ENCODE measurements around the gene KRTAP10-10.

DNA sequence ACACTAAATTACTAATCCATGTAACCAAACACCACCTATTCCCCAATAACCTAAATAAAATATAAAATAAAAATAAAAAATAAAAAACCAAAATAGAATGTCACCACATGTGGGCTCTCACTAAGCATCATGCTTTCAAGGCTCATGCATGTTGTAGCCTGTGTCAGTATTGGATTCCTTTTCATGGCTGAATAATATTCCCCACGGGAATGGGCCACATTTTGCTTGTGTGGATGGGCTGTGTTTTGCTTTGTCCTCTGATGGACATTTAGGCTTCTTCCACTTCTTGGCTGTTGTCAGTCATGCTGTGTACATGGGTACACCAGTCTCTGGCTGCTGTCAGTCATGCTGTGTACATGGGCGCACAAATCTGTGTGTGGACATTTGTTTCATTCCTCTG, 48.1 kb upstream of the KRTAP10-10 start:
- TF ChIP-seq ZNF274 (IDR thresholded peaks at IDR 0.05; ENCODE audit: low read depth, low read length) (no peak), YY1 (IDR thresholded peaks at IDR 0.05; ENCODE audit: insufficient read depth, insufficient read length) (no peak)

Measured in NT2/D1 (cell line).